Endothelial cell of umbilical vein (primary cell): ENCODE results near the gene KIAA1958.
"Not testable (repeated sequence)": the region's sequence is repeated elsewhere in the genome, so short reads cannot be mapped to it uniquely, and the experiment has no call there.

Experiments used
- CTCF ChIP-seq, 2 donors: IDR thresholded peaks; 1 replicate in 1 of 2; 2 replicates in 1 of 2; pipeline ENCODE4 v1.5.1; 2011; ENCODE audit warnings: low read length in 2 of 2, mild to moderate bottlenecking in 2 of 2, moderate library complexity in 2 of 2, control low read depth in 1 of 2, inconsistent platforms in 1 of 2, low read depth in 1 of 2; ENCODE audit not compliant: insufficient read depth in 1 of 2; ENCODE audit errors: extremely low read depth in 1 of 2
- EZH2 ChIP-seq: IDR thresholded peaks from 2 replicates; pipeline ENCODE4 v1.6.1; 2012; ENCODE audit warnings: borderline replicate concordance, low read depth, mild to moderate bottlenecking, moderate library complexity, low read length, inconsistent platforms; ENCODE audit not compliant: severe bottlenecking
- JUN ChIP-seq: IDR thresholded peaks from 2 replicates; pipeline ENCODE4 v1.6.1; 2011; ENCODE audit warnings: borderline replicate concordance, low read depth; ENCODE audit not compliant: insufficient read length, insufficient read depth
- MAX ChIP-seq: IDR thresholded peaks from 2 replicates; pipeline ENCODE4 v1.6.1; 2011; ENCODE audit not compliant: insufficient read depth, insufficient read length
- POLR2A ChIP-seq: IDR thresholded peaks from 2 replicates; pipeline ENCODE4 v1.6.1; 2012; ENCODE audit warnings: low read depth, mild to moderate bottlenecking, control low read depth, low read length
- POLR2AphosphoS5 ChIP-seq: IDR thresholded peaks from 2 replicates; pipeline ENCODE4 v1.6.1; 2012; ENCODE audit warnings: low read depth, mild to moderate bottlenecking, control low read depth, low read length, moderate library complexity; ENCODE audit not compliant: insufficient read depth

- TF ChIP-seq JUN; CTCF (IDR thresholded peaks at IDR 0.05; ENCODE audit: extremely low read depth in 1 of 2, insufficient read depth in 1 of 2, low read depth in 1 of 2, low read length in 2 of 2); POLR2AphosphoS5; POLR2A; MAX; EZH2: not testable (repeated sequence)
Observed at GRCh38 chr9:112512377-112512776, 25.8 kb downstream of the KIAA1958 start.
